ENCODE data around the gene CD3D. TPM values are rescaled to one million over a fixed set of nuclear protein-coding genes. Genes with fewer than 3 reads are reported as not detected.

Gene CD3D
- total RNA-seq, 3 donors from 2014 or later (not counting 1 experiment from before 2014, with no cell fraction given), result 11.6 to 84.1 (median 12.0) TPM

GRCh38 chr11:118373263-118373662 is 30.8 kb upstream of the CD3D start:
- Histone ChIP-seq H3K9me3 (ENCODE audit: control insufficient read depth, insufficient read depth, low read length) (no peaks in the 10 kb centered on the region), H3K27me3 (ENCODE audit: control insufficient read depth, insufficient read depth, low read length) (no peaks in the 10 kb centered on the region), H3K27ac (ENCODE audit: low read length) (no peak overlapping the region), H3K36me3 (ENCODE audit: control insufficient read depth, insufficient read depth, low read length) (peaks cover 83% of the 10 kb centered on the region), H3K4me3 (ENCODE audit: low read length) (no peak overlapping the region), H3K4me1 (ENCODE audit: control insufficient read depth, insufficient read depth, low read length) (no peaks in the 10 kb centered on the region)
- no peak overlapping the region for H3K27ac Mint-ChIP-seq
- no peaks in the 10 kb centered on the region for H3K27me3 Mint-ChIP-seq (ENCODE audit: low read depth in 2 of 2)
- H3K9me3 Mint-ChIP-seq, result no peaks in the 10 kb centered on the region
- intact Hi-C loops (cut with micrococcal nuclease), result no loop called here
- no peak overlapping the region for H3K4me3 Mint-ChIP-seq
- H3K36me3 Mint-ChIP-seq, result peaks cover 59% of the 10 kb centered on the region
- DNase-seq, result no peak
- H3K4me1 Mint-ChIP-seq, result no peaks in the 10 kb centered on the region
- TF ChIP-seq CTCF (IDR thresholded peaks at IDR 0.05), result no peak
- 100% methylated on average over 2 of the region's 2 CpGs for WGBS (ENCODE audit: insufficient coverage)
- no peak for ATAC-seq

- H3K4me3 ChIP-seq (ENCODE audit: low read length), result no peak overlapping the region
- no peaks in the 10 kb centered on the region for H3K4me1 Mint-ChIP-seq
- ATAC-seq (no peak), DNase-seq (no peak)
- no peaks in the 10 kb centered on the region for H3K9me3 ChIP-seq (ENCODE audit: control insufficient read depth, insufficient read depth, low read length)
- H3K27ac ChIP-seq (ENCODE audit: low read length), result no peak overlapping the region
- intact Hi-C loops (cut with micrococcal nuclease), result no loop called here
- peaks cover 66% of the 10 kb centered on the region for H3K36me3 Mint-ChIP-seq
- no peaks in the 10 kb centered on the region for H3K9me3 Mint-ChIP-seq
- H3K4me3 Mint-ChIP-seq, result no peak overlapping the region
- H3K27me3 Mint-ChIP-seq (ENCODE audit: low read depth in 2 of 2), result no peaks in the 10 kb centered on the region
- no peaks in the 10 kb centered on the region for H3K27me3 ChIP-seq (ENCODE audit: control insufficient read depth, insufficient read depth, low read length)
- H3K36me3 ChIP-seq (ENCODE audit: control insufficient read depth, insufficient read depth, low read length), result peaks cover 84% of the 10 kb centered on the region
- WGBS (ENCODE audit: insufficient coverage), result 100% methylated on average over 3 of the region's 4 CpGs
- no peaks in the 10 kb centered on the region for H3K4me1 ChIP-seq (ENCODE audit: control insufficient read depth, insufficient read depth, low read length)
- H3K27ac Mint-ChIP-seq, result no peak overlapping the region
- no peak for TF ChIP-seq CTCF (IDR thresholded peaks at IDR 0.05)
Measured at GRCh38 chr11:118370774-118371173, 28.3 kb upstream of the CD3D start.

- no peaks in the 10 kb centered on the region for H3K9me3 ChIP-seq (ENCODE audit: control insufficient read depth, insufficient read depth, low read length)
- intact Hi-C loops (cut with micrococcal nuclease), result no loop called here
- H3K27me3 Mint-ChIP-seq (ENCODE audit: low read depth in 2 of 2), result no peaks in the 10 kb centered on the region
- peaks cover 70% of the 10 kb centered on the region for H3K36me3 ChIP-seq (ENCODE audit: control insufficient read depth, insufficient read depth, low read length)
- H3K4me1 Mint-ChIP-seq, result peaks cover 16 to 27% of the 10 kb centered on the region in 2 donors
- H3K4me3 ChIP-seq (ENCODE audit: low read length), result no peak overlapping the region
- H3K27ac Mint-ChIP-seq, result no peak overlapping the region
- DNase-seq, result no peak
- no peak overlapping the region for H3K27ac ChIP-seq (ENCODE audit: low read length)
- no peak for TF ChIP-seq CTCF (IDR thresholded peaks at IDR 0.05)
- WGBS (ENCODE audit: insufficient coverage), result 92% methylated on average over 1 of the region's 1 CpG
- no peaks in the 10 kb centered on the region for H3K9me3 Mint-ChIP-seq
- ATAC-seq, result no peak
- no peaks in the 10 kb centered on the region for H3K27me3 ChIP-seq (ENCODE audit: control insufficient read depth, insufficient read depth, low read length)
- peaks cover 31% of the 10 kb centered on the region for H3K36me3 Mint-ChIP-seq
- no peaks in the 10 kb centered on the region for H3K4me1 ChIP-seq (ENCODE audit: control insufficient read depth, insufficient read depth, low read length)
- H3K4me3 Mint-ChIP-seq, result no peak overlapping the region
Measured at GRCh38 chr11:118366287-118366686, 23.8 kb upstream of the CD3D start.

GRCh38 chr11:118364956-118365615 is 22.6 kb upstream of the CD3D start:
- H3K9me3 Mint-ChIP-seq, result no peaks in the 10 kb centered on the region
- Histone ChIP-seq H3K4me1 (ENCODE audit: control insufficient read depth, insufficient read depth, low read length) (peaks cover 7% of the 10 kb centered on the region), H3K27ac (ENCODE audit: low read length) (no peak overlapping the region), H3K36me3 (ENCODE audit: control insufficient read depth, insufficient read depth, low read length) (peaks cover 57% of the 10 kb centered on the region), H3K9me3 (ENCODE audit: control insufficient read depth, insufficient read depth, low read length) (no peaks in the 10 kb centered on the region), H3K4me3 (ENCODE audit: low read length) (no peak overlapping the region), H3K27me3 (ENCODE audit: control insufficient read depth, insufficient read depth, low read length) (no peaks in the 10 kb centered on the region)
- DNase-seq (no peak), ATAC-seq (no peak)
- 92% methylated on average over 2 of the region's 3 CpGs for WGBS (ENCODE audit: insufficient coverage)
- intact Hi-C loops (cut with micrococcal nuclease), result loop anchor here (5.0 kb wide), 1 partner anchor 122 kb away; no protein-coding TSS in a partner anchor
- H3K27ac Mint-ChIP-seq, result no peak overlapping the region
- H3K4me1 Mint-ChIP-seq, result peaks cover 22 to 34% of the 10 kb centered on the region in 2 donors
- peaks cover 26% of the 10 kb centered on the region for H3K36me3 Mint-ChIP-seq
- no peak overlapping the region for H3K4me3 Mint-ChIP-seq
- no peak for TF ChIP-seq CTCF (IDR thresholded peaks at IDR 0.05)
- no peaks in the 10 kb centered on the region for H3K27me3 Mint-ChIP-seq (ENCODE audit: low read depth in 2 of 2)

Data from natural killer cell (primary cell).